SK-N-SH (cell line): Measurements from ENCODE around the gene SST. TPM values are rescaled to one million over a fixed set of nuclear protein-coding genes. Genes with fewer than 3 reads are reported as not detected.

ENCODE experiments used
- CTCF ChIA-PET: fragments of 300-600, 350-600 bp; formaldehyde crosslinking; extraction: SDS; loops from one replicate; lab custom pipeline; 2021; lab: Yijun Ruan, JAX
- POLR2A ChIA-PET: fragments of 350-600 bp; sonication (Branson Sonifier 250); formaldehyde crosslinking; extraction: SDS; loops from one replicate; lab custom pipeline; 2020; ENCODE audit warnings: antibody characterized with exemption, inconsistent platforms; lab: Yijun Ruan, JAX
- DNase-seq: peaks from one replicate; pipeline ENCODE4 v3.0.0; 2012
- H2AFZ ChIP-seq: fragments of 200-600 bp; sonication (generic); 2 replicates; pipeline ENCODE4 v1.8.1; 2016; ENCODE audit warnings: antibody characterized with exemption, mild to moderate bottlenecking, low read depth
- H3F3A ChIP-seq: fragments of 200-600 bp; sonication (generic); replicated peaks from 2 replicates; pipeline ENCODE3; 2016; ENCODE audit warnings: antibody characterized with exemption, mild to moderate bottlenecking; ENCODE audit not compliant: insufficient read depth
- H3K27ac ChIP-seq, 2 experiments: fragments of 200-500 bp in 1 of 2; fragments of 200-600 bp in 1 of 2; sonication (Bioruptor generic) in 1 of 2; sonication (generic), shearing (Covaris generic) in 1 of 2; 2 replicates each; pipeline versions ENCODE4 v1.5.1 to v1.6.1; 2014 to 2016; ENCODE audit warnings: low read depth in 2 of 2, inconsistent platforms in 1 of 2, low read length in 1 of 2, mild to moderate bottlenecking in 1 of 2, mixed read lengths in 1 of 2
- H3K27me3 ChIP-seq: fragments of 200-600 bp; sonication (generic), shearing (Covaris generic); 2 replicates; pipeline ENCODE4 v1.6.1; 2016; ENCODE audit warnings: mixed run types; ENCODE audit not compliant: insufficient read depth
- H3K36me3 ChIP-seq, 2 experiments: fragments of 200-500 bp in 1 of 2; fragments of 200-600 bp in 1 of 2; sonication (Bioruptor generic) in 1 of 2; sonication (generic) in 1 of 2; replicated peaks in 1 of 2; 2 replicates each; pipeline versions ENCODE3 to v1.5.1; 2014 to 2016; ENCODE audit warnings: low read length in 1 of 2, mild to moderate bottlenecking in 1 of 2; ENCODE audit not compliant: insufficient read depth in 2 of 2, control insufficient read depth in 1 of 2
- H3K4me1 ChIP-seq, 2 experiments: fragments of 200-500 bp in 1 of 2; fragments of 200-600 bp in 1 of 2; sonication (Bioruptor generic) in 1 of 2; sonication (generic), shearing (Covaris generic) in 1 of 2; 2 replicates each; pipeline versions ENCODE4 v1.5.1 to v1.6.1; 2014 to 2016; ENCODE audit warnings: low read depth in 1 of 2, low read length in 1 of 2, mixed run types in 1 of 2; ENCODE audit not compliant: insufficient read depth in 2 of 2, control insufficient read depth in 1 of 2
- H3K4me2 ChIP-seq: fragments of 200-600 bp; sonication (generic), shearing (Covaris generic); 2 replicates; pipeline ENCODE4 v1.6.1; 2017; ENCODE audit warnings: mixed run types
- H3K4me3 ChIP-seq, 2 experiments: fragments of 200-500 bp in 1 of 2; fragments of 200-600 bp in 1 of 2; sonication (Bioruptor generic) in 1 of 2; sonication (generic), shearing (Covaris generic) in 1 of 2; 2 replicates each; pipeline versions ENCODE4 v1.5.1 to v1.8.1; 2014 to 2016; ENCODE audit warnings: low read depth in 2 of 2, inconsistent platforms in 1 of 2, low read length in 1 of 2, mild to moderate bottlenecking in 1 of 2, mixed read lengths in 1 of 2, moderate library complexity in 1 of 2
- H3K79me2 ChIP-seq: fragments of 200-600 bp; sonication (generic); 2 replicates; pipeline ENCODE4 v1.8.1; 2017; ENCODE audit warnings: mild to moderate bottlenecking; ENCODE audit not compliant: insufficient read depth
- H3K9ac ChIP-seq: fragments of 200-600 bp; sonication (generic); 2 replicates; pipeline ENCODE4 v1.6.1; 2017; ENCODE audit warnings: mixed run types
- H3K9me2 ChIP-seq: fragments of 200-600 bp; sonication (generic); 2 replicates; pipeline ENCODE4 v1.6.1; 2017; ENCODE audit warnings: mixed run types
- H3K9me3 ChIP-seq: fragments of 200-600 bp; sonication (generic); 2 replicates; pipeline ENCODE4 v1.6.1; 2017; ENCODE audit warnings: mixed run types, mild to moderate bottlenecking, moderate library complexity
- H4K20me1 ChIP-seq: fragments of 200-600 bp; sonication (generic); 2 replicates; pipeline ENCODE4 v1.6.1; 2017; ENCODE audit warnings: mild to moderate bottlenecking, mixed run types; ENCODE audit not compliant: insufficient read depth
- CHD2 ChIP-seq: fragments of 150-350 bp; IDR thresholded peaks from 2 replicates; pipeline ENCODE4 v1.6.1; 2018; ENCODE audit warnings: low read length; ENCODE audit not compliant: partially characterized antibody
- EP300 ChIP-seq, 2 experiments: IDR thresholded peaks; 2 replicates each; pipeline versions ENCODE4 v1.4.0 to v1.6.1; 2012; ENCODE audit warnings: borderline replicate concordance in 1 of 2, low read depth in 1 of 2, low read length in 1 of 2
- EZH2phosphoT487 ChIP-seq: fragments of 200-600 bp; sonication (generic); IDR thresholded peaks from 2 replicates; pipeline ENCODE4 v1.6.1; 2017; ENCODE audit warnings: low read depth, mixed run types, mild to moderate bottlenecking, antibody characterized with exemption, moderate library complexity, borderline replicate concordance
- FOXJ3 ChIP-seq: sonication (generic); formaldehyde crosslinking; IDR thresholded peaks from 2 replicates; pipeline ENCODE4 v1.5.1; 2020; ENCODE audit warnings: mild to moderate bottlenecking, missing genetic modification reagents
- FOXM1 ChIP-seq: IDR thresholded peaks from 2 replicates; pipeline ENCODE4 v1.4.0; 2012; ENCODE audit warnings: low read depth, mild to moderate bottlenecking
- NFIC ChIP-seq: IDR thresholded peaks from 2 replicates; pipeline ENCODE4 v1.4.0; 2012; ENCODE audit warnings: borderline replicate concordance
- NRF1 ChIP-seq: IDR thresholded peaks from 2 replicates; pipeline ENCODE4 v1.6.1; 2012; ENCODE audit warnings: low read depth, mild to moderate bottlenecking, low read length
- POLR2AphosphoS5 ChIP-seq: IDR thresholded peaks from 2 replicates; pipeline ENCODE4 v1.6.1; 2012; ENCODE audit warnings: low read depth, low read length
- RAD21 ChIP-seq: IDR thresholded peaks from 2 replicates; pipeline ENCODE4 v1.6.1; 2012; ENCODE audit warnings: mild to moderate bottlenecking, low read length
- RCOR1 ChIP-seq: fragments of 150-350 bp; IDR thresholded peaks from 2 replicates; pipeline ENCODE4 v1.6.1; 2017; ENCODE audit warnings: antibody characterized with exemption, low read length
- RFX5 ChIP-seq: IDR thresholded peaks from 2 replicates; pipeline ENCODE4 v1.6.1; 2012; ENCODE audit warnings: mild to moderate bottlenecking, improper control_type of control experiment, low read length
- RXRA ChIP-seq: IDR thresholded peaks from 2 replicates; pipeline ENCODE4 v1.4.0; 2012; ENCODE audit warnings: low read depth, mild to moderate bottlenecking, borderline replicate concordance
- SMC3 ChIP-seq: IDR thresholded peaks from 2 replicates; pipeline ENCODE4 v1.6.1; 2012; ENCODE audit warnings: low read depth, low read length, improper control_type of control experiment
- TEAD4 ChIP-seq: IDR thresholded peaks from 2 replicates; pipeline ENCODE4 v1.4.0; 2012; ENCODE audit warnings: mild to moderate bottlenecking, borderline replicate concordance; ENCODE audit not compliant: insufficient read depth
- USF1 ChIP-seq: IDR thresholded peaks from 2 replicates; pipeline ENCODE4 v1.4.0; 2012; ENCODE audit warnings: low read depth, borderline replicate concordance
- YY1 ChIP-seq: IDR thresholded peaks from 2 replicates; pipeline ENCODE4 v1.4.0; 2012; ENCODE audit warnings: low read depth, mild to moderate bottlenecking
- WGBS: methylation state at CpG from one replicate; pipeline ENCODE4 v1.1.6; 2017; ENCODE audit warnings: low lambda C conversion rate; 5-methylcytosine and 5-hydroxymethylcytosine counted together
- polyA plus RNA-seq, 3 experiments: library from polyadenylated mRNA; depleted of rRNA; stranded (reverse); fragments of >200 nt; gene quantifications; 2 replicates each; pipeline ENCODE4 v1.2.3, GENCODE V29; 2012
- TF ChIP-seq, protein P1 (sequence below): IDR thresholded peaks from 2 replicates; pipeline ENCODE4 v1.6.1; 2012; ENCODE audit warnings: mild to moderate bottlenecking, low read depth, low read length, moderate library complexity
- TF ChIP-seq, protein P2 (sequence below): IDR thresholded peaks from 2 replicates; pipeline ENCODE4; 2012
- TF ChIP-seq, protein P3 (sequence below): fragments of 150-350 bp; IDR thresholded peaks from 2 replicates; pipeline ENCODE4 v1.6.1; 2016; ENCODE audit warnings: mild to moderate bottlenecking, low read depth, low read length

The SST gene
- polyA plus RNA-seq, 1 of the 3 experiments (the other 2 are of a cell fraction), result not detected

- TF ChIP-seq FOXM1 (no peak), TEAD4 (no peak), EZH2phosphoT487 (no peak), FOXJ3 (CRISPR knock-in tag) (no peak), RAD21 (peak; percentile 66), SMC3 (peak; percentile 62)
- TF ChIP-seq, protein P1, sequence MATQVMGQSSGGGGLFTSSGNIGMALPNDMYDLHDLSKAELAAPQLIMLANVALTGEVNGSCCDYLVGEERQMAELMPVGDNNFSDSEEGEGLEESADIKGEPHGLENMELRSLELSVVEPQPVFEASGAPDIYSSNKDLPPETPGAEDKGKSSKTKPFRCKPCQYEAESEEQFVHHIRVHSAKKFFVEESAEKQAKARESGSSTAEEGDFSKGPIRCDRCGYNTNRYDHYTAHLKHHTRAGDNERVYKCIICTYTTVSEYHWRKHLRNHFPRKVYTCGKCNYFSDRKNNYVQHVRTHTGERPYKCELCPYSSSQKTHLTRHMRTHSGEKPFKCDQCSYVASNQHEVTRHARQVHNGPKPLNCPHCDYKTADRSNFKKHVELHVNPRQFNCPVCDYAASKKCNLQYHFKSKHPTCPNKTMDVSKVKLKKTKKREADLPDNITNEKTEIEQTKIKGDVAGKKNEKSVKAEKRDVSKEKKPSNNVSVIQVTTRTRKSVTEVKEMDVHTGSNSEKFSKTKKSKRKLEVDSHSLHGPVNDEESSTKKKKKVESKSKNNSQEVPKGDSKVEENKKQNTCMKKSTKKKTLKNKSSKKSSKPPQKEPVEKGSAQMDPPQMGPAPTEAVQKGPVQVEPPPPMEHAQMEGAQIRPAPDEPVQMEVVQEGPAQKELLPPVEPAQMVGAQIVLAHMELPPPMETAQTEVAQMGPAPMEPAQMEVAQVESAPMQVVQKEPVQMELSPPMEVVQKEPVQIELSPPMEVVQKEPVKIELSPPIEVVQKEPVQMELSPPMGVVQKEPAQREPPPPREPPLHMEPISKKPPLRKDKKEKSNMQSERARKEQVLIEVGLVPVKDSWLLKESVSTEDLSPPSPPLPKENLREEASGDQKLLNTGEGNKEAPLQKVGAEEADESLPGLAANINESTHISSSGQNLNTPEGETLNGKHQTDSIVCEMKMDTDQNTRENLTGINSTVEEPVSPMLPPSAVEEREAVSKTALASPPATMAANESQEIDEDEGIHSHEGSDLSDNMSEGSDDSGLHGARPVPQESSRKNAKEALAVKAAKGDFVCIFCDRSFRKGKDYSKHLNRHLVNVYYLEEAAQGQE, result no peak
These were observed 8.6 kb upstream of the SST start (continued) for GRCh38 chr3:187678726-187679268.

DNA sequence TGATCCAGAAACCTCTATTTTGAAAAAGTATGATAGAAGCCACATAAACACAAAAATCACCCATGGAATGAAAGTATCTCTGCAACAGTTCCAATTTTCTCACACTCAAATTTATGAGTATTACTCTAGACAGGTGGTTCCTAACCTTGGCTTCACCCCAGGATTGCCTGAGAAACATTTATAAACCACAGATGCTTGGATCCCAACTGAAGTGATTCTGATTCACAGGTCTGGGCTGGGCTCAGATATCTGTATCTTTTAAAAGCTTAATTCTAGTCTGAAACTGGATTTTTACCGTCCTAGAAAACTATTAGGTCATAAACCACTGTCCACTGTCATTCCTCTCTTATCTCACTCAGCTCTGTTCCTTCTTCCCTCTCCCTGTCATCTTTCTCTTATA is 7.4 kb upstream of the SST start:
- Histone ChIP-seq H3F3A (no peaks in the 10 kb centered on the region), H3K4me1 (no peaks in the 10 kb centered on the region), H3K4me2 (no peak overlapping the region), H3K9me2 (no peaks in the 10 kb centered on the region), H3K4me3 (no peak overlapping the region), H4K20me1 (no peaks in the 10 kb centered on the region), H3K27me3 (peaks cover 37% of the 10 kb centered on the region; the same call in 1 of the 2 replicates), H3K27ac (no peak overlapping the region), H3K9ac (no peak overlapping the region), H2AFZ (no peak overlapping the region), H3K79me2 (no peaks in the 10 kb centered on the region), H3K36me3 (no peaks in the 10 kb centered on the region), H3K9me3 (no peaks in the 10 kb centered on the region)
- no peak for TF ChIP-seq NFIC
- TF ChIP-seq POLR2AphosphoS5, result no peak
- no peak for TF ChIP-seq TEAD4
- TF ChIP-seq NRF1, result no peak
- TF ChIP-seq USF1, result no peak
- no peak for TF ChIP-seq EP300 (IDR thresholded peaks at IDR 0.05; ENCODE audit: borderline replicate concordance in 1 of 2, low read depth in 1 of 2, low read length in 1 of 2)
- no peak for TF ChIP-seq RFX5
- TF ChIP-seq FOXM1, result no peak
- no peak for TF ChIP-seq RXRA
- TF ChIP-seq, protein P1, result no peak
- TF ChIP-seq, protein P2, sequence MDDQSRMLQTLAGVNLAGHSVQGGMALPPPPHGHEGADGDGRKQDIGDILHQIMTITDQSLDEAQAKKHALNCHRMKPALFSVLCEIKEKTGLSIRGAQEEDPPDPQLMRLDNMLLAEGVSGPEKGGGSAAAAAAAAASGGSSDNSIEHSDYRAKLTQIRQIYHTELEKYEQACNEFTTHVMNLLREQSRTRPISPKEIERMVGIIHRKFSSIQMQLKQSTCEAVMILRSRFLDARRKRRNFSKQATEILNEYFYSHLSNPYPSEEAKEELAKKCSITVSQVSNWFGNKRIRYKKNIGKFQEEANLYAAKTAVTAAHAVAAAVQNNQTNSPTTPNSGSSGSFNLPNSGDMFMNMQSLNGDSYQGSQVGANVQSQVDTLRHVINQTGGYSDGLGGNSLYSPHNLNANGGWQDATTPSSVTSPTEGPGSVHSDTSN, result no peak
- no peak for TF ChIP-seq CHD2
- TF ChIP-seq EZH2phosphoT487, result no peak
- TF ChIP-seq RCOR1, result no peak
- TF ChIP-seq RAD21, result no peak
- TF ChIP-seq, protein P3, sequence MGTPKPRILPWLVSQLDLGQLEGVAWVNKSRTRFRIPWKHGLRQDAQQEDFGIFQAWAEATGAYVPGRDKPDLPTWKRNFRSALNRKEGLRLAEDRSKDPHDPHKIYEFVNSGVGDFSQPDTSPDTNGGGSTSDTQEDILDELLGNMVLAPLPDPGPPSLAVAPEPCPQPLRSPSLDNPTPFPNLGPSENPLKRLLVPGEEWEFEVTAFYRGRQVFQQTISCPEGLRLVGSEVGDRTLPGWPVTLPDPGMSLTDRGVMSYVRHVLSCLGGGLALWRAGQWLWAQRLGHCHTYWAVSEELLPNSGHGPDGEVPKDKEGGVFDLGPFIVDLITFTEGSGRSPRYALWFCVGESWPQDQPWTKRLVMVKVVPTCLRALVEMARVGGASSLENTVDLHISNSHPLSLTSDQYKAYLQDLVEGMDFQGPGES, result no peak
- no peak for TF ChIP-seq YY1
- no peak for TF ChIP-seq FOXJ3 (CRISPR knock-in tag)
- 7% methylated on average over 1 of the region's 1 CpG for WGBS
- DNase-seq, result no peak
- ChIA-PET CTCF (interaction anchor here (0.6 to 3.1 kb wide), 3 partner anchors 17 to 39 kb away, joined by 4 to 27 read pairs (median 4); no protein-coding TSS in a partner anchor), POLR2A (no interaction called here)
